Neural crest cell (in vitro differentiated cells): Measurements from ENCODE around the gene NEK11. TPM values are rescaled to one million over a fixed set of nuclear protein-coding genes. Genes with fewer than 3 reads are reported as not detected.

Experiments
- DNase-seq: peaks from one replicate; pipeline ENCODE4 v3.0.0; 2021; ENCODE audit warnings: low read depth, mixed read lengths, low spot score
- H3K27ac Mint-ChIP-seq: one replicate; pipeline ENCODE4 v1.8.0; 2021; ENCODE audit warnings: mild to moderate bottlenecking, mixed read lengths; ENCODE audit not compliant: unreplicated experiment
- H3K27me3 Mint-ChIP-seq: 2 replicates; pipeline ENCODE4 v1.8.0; 2021; ENCODE audit warnings: low read depth, mild to moderate bottlenecking, mixed read lengths
- H3K36me3 Mint-ChIP-seq: 2 replicates; pipeline ENCODE4 v1.8.0; 2021; ENCODE audit warnings: low read depth, mild to moderate bottlenecking, mixed read lengths
- H3K4me1 Mint-ChIP-seq: 2 replicates; pipeline ENCODE4 v1.8.0; 2021; ENCODE audit warnings: mixed read lengths
- H3K4me3 Mint-ChIP-seq: one replicate; pipeline ENCODE4 v1.8.0; 2021; ENCODE audit warnings: mild to moderate bottlenecking, mixed read lengths
- H3K9me3 Mint-ChIP-seq: 2 replicates; pipeline ENCODE4 v1.8.0; 2021; ENCODE audit warnings: mixed read lengths
- CTCF ChIP-seq: fragments of 200-600 bp; sonication (generic); conservative IDR thresholded peaks from 2 replicates; pipeline ENCODE4 v1.5.0; 2021; ENCODE audit warnings: antibody characterized with exemption, mild to moderate bottlenecking
- total RNA-seq: library from RNA; stranded (reverse); gene quantifications from 2 replicates; pipeline ENCODE4 v1.2.1, GENCODE V29; 2021

NEK11 gene
- total RNA-seq, 1 donor from 2014 or later: 4.9 TPM

GRCh38 chr3:131107637-131108433 is 81.2 kb downstream of the NEK11 start:
- TF ChIP-seq CTCF: no peak
- Mint-ChIP-seq H3K4me1 (peaks cover 9% of the 10 kb centered on the region), H3K27me3 (no peaks in the 10 kb centered on the region), H3K4me3 (no peak overlapping the region), H3K9me3 (peaks cover 3% of the 10 kb centered on the region), H3K36me3 (peaks cover 5% of the 10 kb centered on the region), H3K27ac (no peak overlapping the region)
- DNase-seq: no peak

DNA sequence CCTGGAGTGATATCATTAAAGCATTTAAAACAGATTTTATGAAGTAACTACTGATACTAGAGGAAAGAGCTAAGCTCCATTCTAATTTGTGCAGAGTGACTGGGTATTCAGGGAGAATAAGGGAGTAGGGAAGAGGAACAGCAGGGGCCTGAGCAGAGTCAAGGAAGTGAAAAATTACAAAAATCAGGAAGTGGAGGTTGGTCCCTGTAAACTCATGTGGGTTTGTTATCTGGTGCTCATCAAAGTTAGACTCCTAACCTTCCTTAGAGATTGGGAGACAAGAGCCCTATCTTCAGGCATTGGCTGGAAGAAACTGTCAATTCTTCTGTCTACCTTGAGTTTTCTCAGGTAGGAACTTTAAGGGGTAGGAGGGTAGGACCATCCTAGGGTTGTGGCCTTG is 82.5 kb downstream of the NEK11 start:
- no peak for TF ChIP-seq CTCF
- H3K27ac Mint-ChIP-seq: no peak overlapping the region
- no peak for DNase-seq
- no peak overlapping the region for H3K4me3 Mint-ChIP-seq
- H3K36me3 Mint-ChIP-seq: peaks cover 6% of the 10 kb centered on the region
- no peaks in the 10 kb centered on the region for H3K27me3 Mint-ChIP-seq
- peaks cover 9% of the 10 kb centered on the region for H3K4me1 Mint-ChIP-seq
- no peaks in the 10 kb centered on the region for H3K9me3 Mint-ChIP-seq

- no peak overlapping the region for H3K4me3 Mint-ChIP-seq
- peaks cover 9% of the 10 kb centered on the region for H3K4me1 Mint-ChIP-seq
- no peaks in the 10 kb centered on the region for H3K27me3 Mint-ChIP-seq
- DNase-seq: no peak
- H3K27ac Mint-ChIP-seq: no peak overlapping the region
- H3K9me3 Mint-ChIP-seq: no peaks in the 10 kb centered on the region
- peaks cover 4% of the 10 kb centered on the region for H3K36me3 Mint-ChIP-seq
- TF ChIP-seq CTCF: no peak
Observed at GRCh38 chr3:131110087-131110486, 83.4 kb downstream of the NEK11 start.

GRCh38 chr3:131114256-131114655 is 87.6 kb downstream of the NEK11 start:
- no peak for TF ChIP-seq CTCF
- no peak overlapping the region for H3K4me3 Mint-ChIP-seq
- H3K27ac Mint-ChIP-seq: no peak overlapping the region
- peaks cover 19% of the 10 kb centered on the region for H3K36me3 Mint-ChIP-seq
- no peaks in the 10 kb centered on the region for H3K27me3 Mint-ChIP-seq
- H3K4me1 Mint-ChIP-seq: no peaks in the 10 kb centered on the region
- DNase-seq: no peak
- peaks cover 15% of the 10 kb centered on the region for H3K9me3 Mint-ChIP-seq

GRCh38 chr3:131125684-131126083 is 99.0 kb downstream of the NEK11 start:
- Mint-ChIP-seq H3K4me1 (no peaks in the 10 kb centered on the region), H3K9me3 (peaks cover 15% of the 10 kb centered on the region), H3K27ac (no peak overlapping the region), H3K4me3 (no peak overlapping the region), H3K27me3 (no peaks in the 10 kb centered on the region), H3K36me3 (peaks cover 8% of the 10 kb centered on the region)
- TF ChIP-seq CTCF: no peak
- DNase-seq: no peak
